HG03280 (cell line): Measurements from ENCODE around the gene TUBGCP2.

Experiments used
- ATAC-seq: cut with Tn5 transposase; IDR thresholded peaks from one replicate; pipeline ENCODE4 v1.9.1; 2021; ENCODE audit warnings: mild to moderate bottlenecking, moderate library complexity; ENCODE audit not compliant: unreplicated experiment

TUBGCP2 gene

GRCh38 chr10:133309100-133309719 lies 538 bp upstream of the TUBGCP2 start:
- ATAC-seq, result peak; percentile 75

GRCh38 chr10:133307776-133308420 lies 774 bp downstream of the TUBGCP2 start:
- ATAC-seq, result peak; percentile 44

GRCh38 chr10:133306941-133307379 lies 1.7 kb downstream of the TUBGCP2 start:
- ATAC-seq, result no peak

GRCh38 chr10:133306097-133306476 lies 2.6 kb downstream of the TUBGCP2 start:
- ATAC-seq, result no peak

GRCh38 chr10:133303206-133303605 lies 5.5 kb downstream of the TUBGCP2 start:
- ATAC-seq, result no peak

GRCh38 chr10:133302230-133302629 lies 6.4 kb downstream of the TUBGCP2 start:
- no peak for ATAC-seq

GRCh38 chr10:133299738-133300137 lies 8.9 kb downstream of the TUBGCP2 start:
- no peak for ATAC-seq

GRCh38 chr10:133299224-133299623 lies 9.4 kb downstream of the TUBGCP2 start:
- no peak for ATAC-seq

GRCh38 chr10:133298466-133298865 lies 10.2 kb downstream of the TUBGCP2 start:
- ATAC-seq, result no peak

- no peak for ATAC-seq
These were observed 11.2 kb downstream of the TUBGCP2 start for GRCh38 chr10:133297504-133297903.

- ATAC-seq, result no peak
These were observed 13.0 kb downstream of the TUBGCP2 start for GRCh38 chr10:133295426-133296320.

GRCh38 chr10:133294189-133294588 lies 14.5 kb downstream of the TUBGCP2 start:
- no peak for ATAC-seq

- ATAC-seq, result no peak
These were observed 14.9 kb downstream of the TUBGCP2 start for GRCh38 chr10:133293810-133294119.

- no peak for ATAC-seq
These were observed 15.5 kb downstream of the TUBGCP2 start for GRCh38 chr10:133292919-133293809.

- ATAC-seq, result no peak
These were observed 18.9 kb downstream of the TUBGCP2 start for GRCh38 chr10:133289761-133290160.

- no peak for ATAC-seq
These were observed 20.7 kb downstream of the TUBGCP2 start for GRCh38 chr10:133287832-133288500.

GRCh38 chr10:133286366-133286765 lies 22.3 kb downstream of the TUBGCP2 start:
- no peak for ATAC-seq

GRCh38 chr10:133285217-133285616 lies 23.5 kb downstream of the TUBGCP2 start:
- ATAC-seq, result no peak

GRCh38 chr10:133283931-133284330 lies 24.7 kb downstream of the TUBGCP2 start:
- ATAC-seq, result no peak

- ATAC-seq, result no peak
These were observed 25.8 kb downstream of the TUBGCP2 start for GRCh38 chr10:133282846-133283390.
